ENCODE results near the gene BHLHE40.

BHLHE40 gene

DNA sequence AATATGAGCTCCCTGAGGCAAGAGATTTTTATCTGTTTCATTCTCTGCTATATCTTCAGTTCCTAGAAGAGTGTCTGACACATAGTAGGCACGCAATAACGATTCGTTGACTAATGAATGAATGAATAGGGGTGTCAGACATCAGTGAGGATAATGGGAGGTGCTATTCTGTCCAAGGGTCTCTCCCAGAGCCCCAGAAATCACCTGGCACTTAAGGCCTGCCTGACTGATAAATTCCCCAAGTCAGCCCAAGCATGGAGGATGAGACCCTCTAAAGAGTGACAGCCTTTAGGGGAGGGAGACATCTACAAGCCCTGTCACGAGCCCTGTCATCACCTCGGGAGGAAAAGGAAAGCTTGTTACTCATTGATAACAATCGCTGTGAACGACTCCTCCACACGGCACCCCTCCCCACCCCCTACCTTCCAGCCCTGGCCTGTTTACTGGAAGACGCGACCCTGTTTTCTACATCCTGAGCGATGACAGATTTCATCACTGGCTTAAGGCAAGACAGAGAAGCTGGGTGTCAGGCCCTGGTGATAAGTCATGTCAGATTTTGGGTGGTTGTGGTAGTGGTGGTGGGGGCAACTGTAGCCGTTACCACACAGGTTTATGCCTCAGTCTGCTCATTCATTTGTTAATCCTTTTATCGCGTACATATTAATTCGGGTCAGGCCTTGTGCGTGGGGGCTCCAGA, 23.1 kb downstream of the BHLHE40 start:
- FAIRE-seq = no peak

DNA sequence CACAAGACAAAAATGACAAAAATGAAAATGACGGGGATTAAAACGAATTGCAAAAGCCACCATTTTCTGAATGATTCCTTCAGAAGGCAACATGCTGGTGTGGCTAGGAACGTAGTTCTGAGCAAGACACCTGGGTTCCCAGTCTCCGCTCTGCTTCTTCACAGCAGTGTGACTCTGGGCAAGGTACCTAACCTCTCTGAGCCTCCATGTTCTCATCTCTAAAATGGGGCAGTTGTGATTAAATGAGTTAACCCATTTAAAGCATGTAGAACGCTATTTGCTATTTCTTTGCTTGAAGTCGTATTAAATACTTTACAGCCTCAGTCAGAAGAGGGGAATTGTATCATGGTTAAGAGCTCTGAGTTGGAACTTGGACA, 23.6 kb downstream of the BHLHE40 start:
- no peak for FAIRE-seq

DNA sequence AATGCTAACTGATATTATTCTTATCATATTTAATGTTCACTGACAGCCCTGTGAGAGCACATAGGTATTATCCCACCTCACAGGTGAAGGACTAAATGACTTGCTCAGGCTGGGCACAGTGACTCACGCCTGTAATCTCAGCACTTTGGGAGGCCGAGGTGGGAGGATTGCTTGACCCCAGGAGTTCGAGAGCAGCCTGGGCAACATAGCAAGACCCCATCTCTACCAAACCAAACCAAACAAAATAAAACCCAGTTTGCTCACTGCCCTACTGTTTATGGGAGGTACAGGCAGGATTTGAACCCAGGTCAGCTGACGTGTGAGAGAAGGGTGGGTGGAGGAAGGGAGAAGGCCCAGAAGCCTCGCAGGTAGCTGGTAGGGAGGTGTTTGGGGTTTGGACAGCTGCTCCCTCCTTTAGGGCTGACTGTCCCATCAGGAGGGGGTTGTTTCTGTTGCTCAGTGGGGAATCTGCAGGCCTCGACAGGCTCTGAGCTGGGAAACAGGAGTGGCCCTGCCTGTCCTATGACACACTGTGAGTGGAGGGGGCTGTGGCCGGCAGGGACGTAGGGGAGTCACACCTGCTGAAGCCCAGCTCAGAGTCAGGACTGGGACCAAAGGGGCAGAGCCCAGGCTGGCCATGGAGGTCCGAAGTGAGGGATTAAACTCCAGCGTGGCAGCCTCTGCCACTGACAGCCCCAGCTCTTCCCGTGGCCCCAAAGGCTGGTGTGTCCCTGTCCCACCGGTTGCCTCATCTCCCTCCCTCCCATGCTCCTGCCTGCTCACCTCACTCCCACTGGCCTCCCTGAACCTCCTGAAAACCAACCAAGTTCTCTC, 25.3 kb downstream of the BHLHE40 start:
- FAIRE-seq = no peak

DNA sequence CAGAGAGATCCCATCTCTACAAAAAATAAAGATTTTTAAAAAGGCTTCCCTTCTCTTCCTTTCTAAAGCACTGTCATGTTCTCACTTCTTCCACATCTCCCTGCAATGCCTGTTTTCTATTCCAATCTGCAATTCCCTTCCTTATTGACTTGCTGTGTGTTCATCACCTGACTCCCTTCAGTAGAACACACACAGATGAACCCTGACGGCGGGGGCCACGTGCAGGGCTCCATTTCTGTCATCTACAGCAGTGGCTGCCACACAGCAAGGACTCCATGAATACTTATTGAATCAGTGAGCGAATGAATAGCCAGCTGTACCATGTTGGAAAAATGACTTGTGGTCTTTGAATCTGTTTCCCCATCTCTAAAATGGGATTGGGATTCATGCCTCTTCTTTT, 26.1 kb downstream of the BHLHE40 start:
- no peak for FAIRE-seq

DNA sequence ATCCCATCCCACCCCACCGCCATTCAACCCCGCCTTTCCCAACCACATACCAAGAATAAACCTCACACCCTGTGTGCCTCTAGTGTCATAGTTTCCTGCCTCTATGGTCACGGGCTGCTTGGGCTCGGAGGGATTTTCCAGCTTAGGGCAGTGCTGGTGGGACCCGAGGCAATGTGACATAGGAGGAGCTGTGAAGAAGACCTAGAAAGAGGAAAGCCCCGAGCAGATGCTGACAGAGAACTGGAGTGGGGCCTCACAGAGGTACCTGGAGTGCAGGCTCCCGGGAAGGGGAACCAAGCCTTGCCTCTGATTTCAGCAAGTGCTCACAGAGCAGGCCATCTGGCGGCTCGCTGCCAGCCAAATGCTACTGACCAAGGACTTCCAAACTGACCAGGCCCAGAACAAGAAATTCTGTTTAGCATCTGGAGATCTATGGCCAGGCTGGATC, 27.5 kb downstream of the BHLHE40 start:
- no peak for FAIRE-seq

DNA sequence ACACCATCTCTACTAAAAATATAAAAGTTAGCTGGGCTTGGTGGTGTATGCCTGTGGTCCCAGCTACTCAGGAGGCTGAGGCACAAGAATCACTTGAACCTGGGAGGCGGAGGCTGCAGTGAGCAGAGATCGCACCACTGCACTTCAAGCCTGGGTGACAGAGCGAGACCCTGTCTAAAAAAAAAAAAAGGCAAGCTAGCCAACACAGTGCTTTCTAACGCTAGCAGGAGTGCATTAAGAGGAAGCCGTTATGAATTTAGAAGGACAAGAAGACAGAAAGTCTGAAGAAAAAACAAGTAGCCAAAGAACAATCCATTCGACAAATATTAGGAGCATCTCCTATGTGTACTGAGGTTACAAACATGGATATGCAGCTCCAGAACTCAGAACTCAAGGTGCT, 28.6 kb downstream of the BHLHE40 start:
- FAIRE-seq = no peak

DNA sequence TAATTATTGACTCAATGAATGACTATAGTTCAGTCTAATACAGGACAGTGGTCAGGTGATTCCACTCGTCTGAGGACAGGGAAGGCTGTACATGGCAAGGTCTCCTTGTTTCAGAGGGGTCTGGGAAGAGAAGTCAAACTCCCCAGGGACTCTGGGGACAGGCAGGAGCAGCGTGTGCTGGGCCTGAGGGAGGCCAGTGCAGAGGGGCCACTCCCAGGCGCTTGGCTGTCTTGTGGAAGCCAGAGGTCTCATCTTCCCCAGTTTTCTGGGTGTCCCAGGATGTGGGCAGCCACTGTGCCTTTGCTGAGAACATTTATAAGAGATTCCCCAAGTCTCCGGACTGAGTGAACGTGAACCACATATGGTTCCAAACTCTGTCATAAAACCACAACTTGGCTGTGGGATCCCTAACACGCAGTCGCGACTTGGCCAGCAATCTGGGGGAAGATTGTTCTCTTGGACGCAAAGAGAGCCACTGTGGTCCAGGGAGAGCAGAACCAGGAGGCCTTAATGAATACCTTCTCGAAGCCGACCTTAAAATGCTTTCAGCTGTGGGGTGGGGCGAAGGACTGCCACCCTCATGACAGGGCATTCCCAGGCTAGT, 30.4 kb downstream of the BHLHE40 start:
- FAIRE-seq = no peak

DNA sequence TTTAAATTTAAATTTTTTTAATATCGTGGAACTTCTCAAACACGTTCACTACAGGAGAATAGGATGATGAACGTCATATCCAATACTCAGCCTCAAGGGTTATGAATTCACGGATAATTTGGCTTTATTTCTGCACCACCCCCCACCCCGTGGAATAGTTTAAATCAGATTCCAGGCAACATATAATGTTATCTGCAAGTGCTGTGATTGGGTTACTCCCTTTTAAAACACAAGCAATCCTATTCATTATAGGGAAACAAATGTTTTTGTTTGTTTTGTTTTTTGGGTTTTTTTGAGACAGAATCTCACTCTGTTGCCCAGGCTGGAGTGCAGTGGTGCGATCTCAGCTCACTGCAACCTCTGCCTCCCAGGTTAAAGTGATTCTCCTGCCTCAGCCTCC, 30.9 kb downstream of the BHLHE40 start:
- no peak for FAIRE-seq

DNA sequence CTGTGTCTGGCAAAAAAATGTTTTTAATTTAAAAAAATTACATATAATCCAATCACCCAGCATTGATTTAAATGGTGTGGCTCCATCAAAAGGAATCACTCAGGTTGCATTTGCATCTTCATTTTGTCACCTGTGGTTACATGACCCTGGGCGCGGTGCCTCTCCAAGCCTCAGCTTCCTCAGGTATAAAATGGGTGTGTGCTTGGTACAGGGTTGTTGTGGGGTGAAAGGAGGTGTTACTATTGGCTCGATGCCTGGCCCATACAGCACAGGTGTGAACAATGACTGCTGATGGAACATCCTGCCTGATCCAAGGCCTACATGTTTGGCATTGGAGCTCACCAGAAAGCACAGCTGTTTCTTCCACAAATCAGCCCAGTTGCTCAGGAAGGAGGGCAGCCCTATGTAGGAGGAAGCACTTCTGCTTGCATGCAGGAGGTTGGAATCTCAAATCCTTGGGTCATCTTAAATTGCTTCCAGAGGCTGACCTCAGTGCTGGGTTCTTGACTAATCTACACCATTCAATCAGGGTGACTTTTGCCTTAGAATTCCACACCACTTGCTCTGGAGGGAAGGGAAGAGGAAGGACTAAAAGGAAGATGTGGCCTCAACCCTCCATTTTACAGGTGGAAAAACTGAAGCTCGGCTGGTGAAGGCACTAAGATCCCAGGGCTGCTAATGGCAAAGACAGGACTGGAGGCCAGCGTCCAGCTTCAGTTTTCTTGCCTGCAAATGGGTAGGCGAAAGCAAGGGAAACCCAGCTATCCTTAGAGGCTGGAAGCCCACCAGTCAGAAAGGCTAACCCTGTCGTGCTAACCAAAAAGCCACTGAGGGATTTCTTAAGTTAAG, 31.7 kb downstream of the BHLHE40 start:
- FAIRE-seq = no peak

DNA sequence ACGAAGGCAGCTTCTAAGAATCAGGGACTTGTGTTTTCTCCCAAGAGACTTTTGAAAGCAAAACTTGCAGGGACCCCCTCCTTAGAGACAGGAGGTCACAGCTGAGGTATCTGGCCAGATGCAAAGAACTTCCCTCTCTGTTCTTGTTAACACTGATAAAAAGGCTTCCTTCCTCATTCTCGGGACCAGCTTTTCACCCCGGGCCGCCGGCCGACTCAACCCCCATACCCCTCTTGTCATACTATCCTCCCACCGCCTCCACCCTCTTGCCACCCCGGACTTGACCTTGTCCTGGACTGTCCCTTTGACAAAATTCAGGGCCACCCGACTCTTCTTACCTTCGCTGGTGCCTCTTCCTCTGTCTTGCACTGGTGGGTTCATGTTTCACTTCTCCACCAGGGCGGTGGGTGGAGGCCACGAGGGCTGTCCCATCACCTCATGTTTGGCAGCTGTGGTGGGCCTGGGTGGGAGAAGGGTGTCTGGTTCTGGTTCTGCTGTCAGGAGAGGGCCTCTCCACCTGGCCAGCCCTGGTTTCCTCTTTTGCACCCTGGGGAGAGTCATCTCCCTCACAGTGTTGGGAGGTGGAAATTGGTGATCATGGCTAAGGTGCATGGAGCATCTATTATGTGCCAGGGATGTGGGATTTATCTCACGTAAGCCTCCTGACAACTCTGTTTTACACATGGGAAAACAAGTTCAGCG, 32.5 kb downstream of the BHLHE40 start:
- no peak for FAIRE-seq

DNA sequence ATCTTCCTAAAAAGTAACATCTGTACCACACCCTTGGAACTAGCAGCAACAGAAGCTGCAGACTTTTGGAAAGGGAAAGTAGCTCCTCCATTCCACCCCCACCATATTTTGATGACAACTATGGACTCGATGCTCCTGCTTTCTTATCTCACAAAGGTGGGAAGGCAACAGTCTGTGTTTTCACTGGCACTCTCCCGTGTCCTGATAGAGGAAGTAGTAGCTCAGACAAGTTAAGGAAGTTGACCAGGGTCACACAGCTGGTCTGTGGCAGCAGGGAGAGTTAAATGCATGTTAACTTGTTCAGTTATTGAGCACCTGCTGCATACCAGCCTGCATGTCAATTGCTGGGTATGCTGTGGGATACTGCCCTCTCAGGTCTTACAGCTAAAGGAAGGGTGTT, 33.1 kb downstream of the BHLHE40 start:
- FAIRE-seq = no peak

DNA sequence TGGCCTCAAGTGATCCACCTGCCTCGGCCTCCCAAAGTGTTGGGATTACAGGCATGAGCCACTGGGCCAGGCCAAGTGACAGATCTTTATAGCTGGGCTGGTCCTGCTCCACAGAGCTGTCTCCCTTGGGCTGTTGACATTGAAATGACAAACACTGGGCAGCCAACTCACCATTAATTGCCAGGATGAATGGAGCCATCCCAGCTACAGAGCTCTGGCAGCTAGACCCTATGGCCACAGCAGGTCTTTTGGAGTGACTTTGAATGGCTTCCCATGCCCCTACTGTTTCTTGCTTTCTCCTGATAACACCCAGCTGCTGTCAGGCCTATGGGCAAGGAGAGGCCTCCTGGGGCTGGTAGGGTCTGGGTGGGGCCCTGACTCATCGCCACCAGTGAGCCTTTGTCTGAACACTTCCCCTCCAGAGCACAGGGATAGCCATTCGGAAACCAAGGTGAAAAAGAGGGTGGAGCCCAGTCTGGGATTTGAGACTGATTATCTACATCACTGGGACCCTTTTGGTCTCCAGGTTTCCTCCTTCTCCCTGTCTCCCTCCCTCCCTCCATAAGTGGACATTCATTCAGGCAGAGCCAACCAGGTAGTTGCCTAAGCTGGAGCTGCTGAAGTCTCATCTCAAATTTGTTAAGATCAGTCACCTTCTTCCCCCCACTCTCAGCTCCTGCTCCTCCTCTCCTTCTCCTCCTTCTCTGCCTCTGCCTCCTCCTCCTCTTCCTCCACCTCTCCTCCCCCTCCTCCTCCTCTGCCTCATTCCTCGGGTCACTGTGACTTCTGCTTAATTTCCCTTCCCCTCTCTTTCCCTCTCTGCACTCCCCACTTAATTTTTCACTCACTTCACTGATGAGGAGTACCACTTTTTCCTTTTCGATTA, 34.0 kb downstream of the BHLHE40 start:
- no peak for FAIRE-seq

DNA sequence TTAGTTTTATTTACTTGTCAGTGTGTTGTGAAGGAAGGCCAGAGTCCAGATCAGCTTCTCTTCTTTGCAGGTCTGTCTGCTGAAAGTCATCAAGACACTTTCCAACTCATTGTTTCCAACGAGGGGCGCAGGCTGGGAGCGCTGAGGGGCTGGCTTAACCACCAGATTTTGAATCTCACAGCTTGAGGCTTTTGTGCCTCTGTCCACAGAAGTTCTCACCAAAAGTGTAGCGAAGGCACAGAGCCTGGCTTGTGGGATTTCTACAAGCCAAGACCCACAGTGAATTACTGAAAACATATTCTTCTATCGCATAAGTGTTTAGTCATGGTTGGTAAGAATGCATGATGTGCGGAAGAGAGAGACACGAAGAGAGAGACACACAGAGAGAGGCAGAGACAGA, 35.2 kb downstream of the BHLHE40 start:
- no peak for FAIRE-seq

DNA sequence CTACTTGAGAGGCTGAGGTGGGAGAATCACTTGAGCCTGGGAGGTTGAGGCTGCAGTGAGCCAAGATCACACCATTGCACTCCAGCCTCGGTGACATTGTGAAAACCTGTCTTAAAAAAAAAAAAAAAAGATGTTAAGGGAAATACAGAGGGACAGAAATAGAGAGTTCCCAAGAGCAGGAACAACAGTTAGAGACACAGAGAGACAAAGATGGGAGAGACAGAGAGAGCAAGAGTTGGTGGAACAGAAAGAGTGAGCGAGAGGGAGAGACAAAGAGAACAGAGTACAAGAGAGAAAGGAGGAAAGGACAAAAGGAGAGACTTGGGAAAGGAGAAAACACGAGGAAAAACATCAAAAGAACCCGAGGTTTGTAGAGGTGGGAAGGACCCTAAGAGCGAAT, 35.8 kb downstream of the BHLHE40 start:
- FAIRE-seq = no peak

DNA sequence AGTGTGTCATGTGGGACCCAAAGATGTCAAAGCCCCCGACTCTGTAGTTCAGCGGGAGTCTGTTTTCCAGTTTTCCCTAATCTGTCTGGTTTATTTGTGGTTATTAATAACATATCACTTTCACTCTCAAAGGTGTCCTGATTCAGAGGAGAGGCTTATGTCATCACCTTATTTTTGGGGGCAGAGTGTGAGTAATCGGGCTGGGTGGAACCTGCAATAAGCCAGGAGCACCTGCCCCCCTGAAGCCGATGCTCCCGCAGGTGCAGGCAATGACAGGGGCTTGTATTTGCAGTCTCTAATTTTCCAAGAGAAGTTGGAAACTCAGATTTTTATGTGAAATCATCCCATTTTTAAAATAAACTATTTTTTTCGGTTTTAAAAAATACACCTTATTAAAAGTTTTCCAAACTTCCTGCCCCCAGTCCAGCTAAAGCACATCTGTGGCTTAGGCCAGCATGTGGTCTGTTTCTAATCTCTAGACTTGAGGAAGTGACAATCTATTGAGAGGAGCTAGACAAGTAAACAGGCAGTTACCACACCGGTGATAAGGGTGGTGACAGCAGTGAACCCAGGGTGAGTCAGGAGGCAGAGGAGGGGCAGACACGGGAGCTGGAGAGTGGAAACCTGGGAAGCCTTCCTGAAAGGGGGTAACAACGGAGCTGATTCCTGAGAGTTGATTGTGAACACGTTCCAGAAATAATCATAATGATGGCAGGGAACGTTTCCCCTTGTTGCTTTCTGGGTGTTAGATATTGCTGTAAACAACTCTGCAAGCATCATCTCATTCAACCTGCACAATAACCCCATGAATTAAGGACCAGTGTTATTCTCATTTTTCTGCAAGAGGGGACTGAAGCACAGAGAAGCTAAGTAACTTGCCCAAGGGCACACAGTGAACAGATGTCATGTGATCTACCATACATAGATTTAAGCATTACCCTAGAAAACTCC, 37.2 kb downstream of the BHLHE40 start:
- no peak for FAIRE-seq

DNA sequence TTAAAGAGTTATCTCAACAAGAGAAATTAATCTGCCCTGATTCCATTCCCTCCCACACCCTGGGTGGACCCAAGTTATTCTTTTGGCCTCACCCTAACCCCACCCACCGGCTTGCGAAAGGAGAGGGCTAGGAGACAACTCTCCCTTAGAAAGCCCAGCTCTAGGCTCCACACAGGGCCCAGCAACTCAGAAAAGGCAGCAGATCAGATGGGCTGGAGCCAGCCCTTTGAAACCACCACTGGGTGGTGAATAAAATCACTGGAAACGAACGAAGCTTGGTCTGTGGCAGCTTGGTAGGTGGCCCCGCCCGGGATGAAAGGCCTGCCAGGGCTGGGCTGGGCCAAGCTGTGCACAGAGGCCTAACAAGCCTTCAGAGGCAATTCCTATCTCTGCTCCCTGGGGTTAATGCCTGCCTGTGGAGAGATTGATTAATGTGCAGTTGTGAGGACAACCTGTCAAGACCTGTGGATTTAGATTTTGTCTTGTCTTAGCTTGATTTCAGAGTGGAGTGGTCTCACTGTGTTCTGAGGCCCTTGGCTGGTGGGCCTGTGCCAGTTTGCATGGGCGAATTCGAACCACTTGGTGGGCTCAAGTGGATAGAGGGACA, 38.8 kb downstream of the BHLHE40 start:
- no peak for FAIRE-seq

DNA sequence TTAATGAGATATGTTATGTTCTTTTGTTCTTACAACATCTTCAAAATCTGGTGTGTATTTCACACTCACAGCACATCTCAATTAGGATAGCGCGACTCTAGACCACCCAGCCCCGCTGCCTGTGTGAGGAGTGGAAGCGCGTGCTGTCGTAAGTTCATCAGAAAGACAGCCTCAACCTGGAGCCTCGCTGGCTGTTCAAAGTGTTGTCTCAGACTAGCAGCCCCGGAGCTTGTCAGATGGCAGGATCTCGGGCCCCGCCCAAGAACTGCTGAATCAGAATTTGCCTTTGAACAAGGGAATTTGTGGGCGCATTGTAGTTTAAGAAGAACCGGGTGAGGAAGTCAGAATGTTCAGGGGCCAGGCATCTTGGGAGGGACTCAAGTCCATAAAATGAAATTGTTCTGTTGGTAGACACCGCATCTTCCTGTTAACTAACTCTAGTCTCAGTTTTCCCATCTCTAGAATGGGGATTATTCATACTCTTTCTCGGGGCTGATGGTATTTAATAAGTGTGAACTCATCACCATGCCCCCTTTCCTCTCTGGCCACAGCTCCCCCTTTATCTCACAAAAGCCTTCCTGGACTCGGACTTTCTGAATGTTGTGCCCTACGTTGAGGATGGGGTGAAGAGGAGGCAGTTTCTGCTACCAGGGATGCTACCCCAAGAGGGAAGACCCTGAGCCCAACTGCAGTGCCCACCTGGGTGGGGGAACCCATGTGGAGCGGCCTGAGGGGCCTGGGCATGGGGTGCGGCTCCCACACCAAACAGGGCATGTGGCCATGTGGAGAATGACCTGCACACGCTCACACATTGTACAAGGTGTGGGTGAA, 40.4 kb downstream of the BHLHE40 start:
- no peak for FAIRE-seq

DNA sequence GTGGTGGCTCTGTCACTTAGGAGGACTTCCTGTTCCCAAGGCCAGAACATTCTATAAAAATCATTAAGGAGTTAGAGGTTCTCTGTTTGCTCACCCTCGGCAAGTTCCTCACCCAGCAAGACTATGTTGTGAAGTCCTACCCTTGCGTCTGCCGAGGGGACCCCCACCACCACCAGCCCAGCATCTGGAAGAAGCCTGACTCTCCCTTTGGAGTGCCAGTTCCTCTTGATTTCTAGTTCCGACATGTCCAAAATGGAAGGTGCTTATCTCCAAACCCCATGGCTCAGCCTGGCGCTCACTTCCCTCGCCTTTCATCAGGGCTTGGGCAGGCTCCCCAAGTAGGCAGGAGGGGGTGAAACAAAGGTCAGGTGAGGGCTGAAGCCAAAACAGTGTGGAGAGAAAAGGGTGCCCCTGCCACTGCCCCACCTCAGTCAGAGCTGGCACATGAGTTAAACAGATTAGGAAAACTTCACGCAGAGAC, 41.0 kb downstream of the BHLHE40 start:
- no peak for FAIRE-seq

All from endometrium (tissue), 2 donors.